Endothelial cell (in vitro differentiated cells): Measurements from ENCODE around the gene GATAD2B. TPM values are rescaled to one million over a fixed set of nuclear protein-coding genes. Genes with fewer than 3 reads are reported as not detected.

Experiments used
- DNase-seq: peaks from one replicate; pipeline ENCODE4 v3.0.0; 2021; ENCODE audit warnings: low spot score
- H3K27ac Mint-ChIP-seq: one replicate; pipeline ENCODE4 v1.8.0; 2021; ENCODE audit warnings: mixed read lengths, inconsistent platforms; ENCODE audit not compliant: unreplicated experiment
- H3K27me3 Mint-ChIP-seq: one replicate; pipeline ENCODE4 v1.8.0; 2021; ENCODE audit warnings: mild to moderate bottlenecking, moderate library complexity, mixed read lengths, inconsistent platforms; ENCODE audit not compliant: unreplicated experiment
- H3K36me3 Mint-ChIP-seq: one replicate; pipeline ENCODE4 v1.8.0; 2021; ENCODE audit warnings: mild to moderate bottlenecking, low read depth, mixed read lengths, inconsistent platforms; ENCODE audit not compliant: unreplicated experiment
- H3K4me1 Mint-ChIP-seq: one replicate; pipeline ENCODE4 v1.8.0; 2021; ENCODE audit warnings: mild to moderate bottlenecking, mixed read lengths, inconsistent platforms; ENCODE audit not compliant: unreplicated experiment
- H3K4me3 Mint-ChIP-seq: one replicate; pipeline ENCODE4 v1.8.0; 2021; ENCODE audit warnings: mild to moderate bottlenecking, mixed read lengths, inconsistent platforms; ENCODE audit not compliant: unreplicated experiment
- H3K9me3 Mint-ChIP-seq: one replicate; pipeline ENCODE4 v1.8.0; 2021; ENCODE audit warnings: mixed read lengths, inconsistent platforms; ENCODE audit not compliant: unreplicated experiment
- total RNA-seq: library from RNA; stranded (reverse); fragmentation: NEBNext Ultra II Directional; extraction: Animal tissue kit (Norgen Biotek cat#: 25700); gene quantifications from one replicate; pipeline ENCODE4 v1.2.1, GENCODE V29; 2021; ENCODE audit not compliant: unreplicated experiment
- TF ChIP-seq, protein P1 (sequence below): fragments of 200-600 bp; sonication (generic); IDR thresholded peaks from one replicate; pipeline ENCODE4 v1.5.0; 2021; ENCODE audit warnings: antibody characterized with exemption; ENCODE audit not compliant: unreplicated experiment

GATAD2B gene
- total RNA-seq, 1 donor from 2014 or later, result 45.4 TPM

- Mint-ChIP-seq H3K9me3 (no peaks in the 10 kb centered on the region), H3K4me1 (no peaks in the 10 kb centered on the region), H3K27me3 (peaks cover 2% of the 10 kb centered on the region), H3K36me3 (peaks cover 51% of the 10 kb centered on the region), H3K27ac (no peak overlapping the region), H3K4me3 (peak overlapping the region; percentile 77)
- DNase-seq, result no peak
- TF ChIP-seq, protein P1, sequence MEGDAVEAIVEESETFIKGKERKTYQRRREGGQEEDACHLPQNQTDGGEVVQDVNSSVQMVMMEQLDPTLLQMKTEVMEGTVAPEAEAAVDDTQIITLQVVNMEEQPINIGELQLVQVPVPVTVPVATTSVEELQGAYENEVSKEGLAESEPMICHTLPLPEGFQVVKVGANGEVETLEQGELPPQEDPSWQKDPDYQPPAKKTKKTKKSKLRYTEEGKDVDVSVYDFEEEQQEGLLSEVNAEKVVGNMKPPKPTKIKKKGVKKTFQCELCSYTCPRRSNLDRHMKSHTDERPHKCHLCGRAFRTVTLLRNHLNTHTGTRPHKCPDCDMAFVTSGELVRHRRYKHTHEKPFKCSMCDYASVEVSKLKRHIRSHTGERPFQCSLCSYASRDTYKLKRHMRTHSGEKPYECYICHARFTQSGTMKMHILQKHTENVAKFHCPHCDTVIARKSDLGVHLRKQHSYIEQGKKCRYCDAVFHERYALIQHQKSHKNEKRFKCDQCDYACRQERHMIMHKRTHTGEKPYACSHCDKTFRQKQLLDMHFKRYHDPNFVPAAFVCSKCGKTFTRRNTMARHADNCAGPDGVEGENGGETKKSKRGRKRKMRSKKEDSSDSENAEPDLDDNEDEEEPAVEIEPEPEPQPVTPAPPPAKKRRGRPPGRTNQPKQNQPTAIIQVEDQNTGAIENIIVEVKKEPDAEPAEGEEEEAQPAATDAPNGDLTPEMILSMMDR, result no peak
These were observed 106.4 kb downstream of the GATAD2B start for GRCh38 chr1:153816283-153816889.

GRCh38 chr1:153805886-153806719, 116.7 kb downstream of the GATAD2B start:
- Mint-ChIP-seq H3K27ac (no peak overlapping the region), H3K36me3 (peaks cover 42% of the 10 kb centered on the region), H3K9me3 (no peaks in the 10 kb centered on the region), H3K27me3 (peaks cover 12% of the 10 kb centered on the region), H3K4me1 (no peaks in the 10 kb centered on the region), H3K4me3 (no peak overlapping the region)
- TF ChIP-seq, protein P1, result no peak
- no peak for DNase-seq

GRCh38 chr1:153805042-153805745, 117.6 kb downstream of the GATAD2B start:
- TF ChIP-seq, protein P1, result no peak
- Mint-ChIP-seq H3K4me1 (no peaks in the 10 kb centered on the region), H3K27ac (no peak overlapping the region), H3K9me3 (no peaks in the 10 kb centered on the region), H3K27me3 (peaks cover 12% of the 10 kb centered on the region), H3K36me3 (peaks cover 40% of the 10 kb centered on the region), H3K4me3 (peak overlapping the region; percentile 63)
- no peak for DNase-seq

GRCh38 chr1:153804112-153804511, 118.7 kb downstream of the GATAD2B start:
- H3K36me3 Mint-ChIP-seq, result peaks cover 29% of the 10 kb centered on the region
- DNase-seq, result no peak
- H3K27me3 Mint-ChIP-seq, result peaks cover 12% of the 10 kb centered on the region
- no peak overlapping the region for H3K27ac Mint-ChIP-seq
- no peaks in the 10 kb centered on the region for H3K4me1 Mint-ChIP-seq
- TF ChIP-seq, protein P1, result no peak
- H3K9me3 Mint-ChIP-seq, result no peaks in the 10 kb centered on the region
- H3K4me3 Mint-ChIP-seq, result no peak overlapping the region
